PFSK-1 (cell line): ENCODE data around the gene CDHR2.

Experiments
- TAF1 ChIP-seq: IDR thresholded peaks from 2 replicates; pipeline ENCODE4 v1.6.1; 2012; ENCODE audit warnings: low read length, control low read depth, borderline replicate concordance; ENCODE audit not compliant: insufficient read depth
- TF ChIP-seq, protein P1 (sequence below), 2 experiments: IDR thresholded peaks; 2 replicates each; pipeline versions ENCODE4 v1.6.1 to v1.8.0; 2011 to 2012; ENCODE audit warnings: low read depth in 2 of 2, low read length in 2 of 2, control low read depth in 1 of 2, inconsistent platforms in 1 of 2, mild to moderate bottlenecking in 1 of 2, moderate library complexity in 1 of 2; ENCODE audit not compliant: insufficient read depth in 1 of 2

DNA sequence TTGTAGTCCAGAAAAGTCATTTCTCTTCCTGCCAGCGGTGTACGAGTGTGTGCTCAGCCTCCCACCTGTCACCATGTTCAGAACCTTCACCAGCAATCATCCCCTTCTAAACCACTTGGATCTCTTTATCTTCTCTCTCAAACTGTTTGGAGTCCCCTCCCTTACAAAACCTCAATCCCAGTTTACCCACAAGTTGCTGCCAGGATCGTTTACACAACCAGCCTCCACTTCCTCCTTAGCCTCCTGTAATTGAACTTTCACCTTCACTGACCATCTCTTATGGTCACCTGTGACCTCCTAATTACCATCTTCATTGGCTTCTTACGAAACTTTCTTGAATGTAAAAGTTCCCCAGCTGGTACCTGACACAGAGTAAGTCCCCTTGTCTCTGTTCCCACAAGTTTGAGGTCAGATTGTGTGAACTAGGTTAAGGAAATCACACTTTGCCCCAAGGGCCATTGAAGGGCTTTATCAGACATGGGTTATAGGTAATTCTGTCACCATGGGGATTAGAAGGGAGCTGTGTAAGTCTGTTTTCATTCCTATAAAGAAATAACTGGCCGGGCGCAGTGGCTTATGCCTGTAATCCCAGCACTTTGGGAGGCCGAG, 32.0 kb upstream of the CDHR2 start:
- TF ChIP-seq TAF1, result no peak
- TF ChIP-seq, protein P1, sequence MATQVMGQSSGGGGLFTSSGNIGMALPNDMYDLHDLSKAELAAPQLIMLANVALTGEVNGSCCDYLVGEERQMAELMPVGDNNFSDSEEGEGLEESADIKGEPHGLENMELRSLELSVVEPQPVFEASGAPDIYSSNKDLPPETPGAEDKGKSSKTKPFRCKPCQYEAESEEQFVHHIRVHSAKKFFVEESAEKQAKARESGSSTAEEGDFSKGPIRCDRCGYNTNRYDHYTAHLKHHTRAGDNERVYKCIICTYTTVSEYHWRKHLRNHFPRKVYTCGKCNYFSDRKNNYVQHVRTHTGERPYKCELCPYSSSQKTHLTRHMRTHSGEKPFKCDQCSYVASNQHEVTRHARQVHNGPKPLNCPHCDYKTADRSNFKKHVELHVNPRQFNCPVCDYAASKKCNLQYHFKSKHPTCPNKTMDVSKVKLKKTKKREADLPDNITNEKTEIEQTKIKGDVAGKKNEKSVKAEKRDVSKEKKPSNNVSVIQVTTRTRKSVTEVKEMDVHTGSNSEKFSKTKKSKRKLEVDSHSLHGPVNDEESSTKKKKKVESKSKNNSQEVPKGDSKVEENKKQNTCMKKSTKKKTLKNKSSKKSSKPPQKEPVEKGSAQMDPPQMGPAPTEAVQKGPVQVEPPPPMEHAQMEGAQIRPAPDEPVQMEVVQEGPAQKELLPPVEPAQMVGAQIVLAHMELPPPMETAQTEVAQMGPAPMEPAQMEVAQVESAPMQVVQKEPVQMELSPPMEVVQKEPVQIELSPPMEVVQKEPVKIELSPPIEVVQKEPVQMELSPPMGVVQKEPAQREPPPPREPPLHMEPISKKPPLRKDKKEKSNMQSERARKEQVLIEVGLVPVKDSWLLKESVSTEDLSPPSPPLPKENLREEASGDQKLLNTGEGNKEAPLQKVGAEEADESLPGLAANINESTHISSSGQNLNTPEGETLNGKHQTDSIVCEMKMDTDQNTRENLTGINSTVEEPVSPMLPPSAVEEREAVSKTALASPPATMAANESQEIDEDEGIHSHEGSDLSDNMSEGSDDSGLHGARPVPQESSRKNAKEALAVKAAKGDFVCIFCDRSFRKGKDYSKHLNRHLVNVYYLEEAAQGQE (IDR thresholded peaks at IDR 0.05; ENCODE audit: insufficient read depth in 1 of 2, low read depth in 2 of 2, low read length in 2 of 2), result no peak
